Ectodermal cell (in vitro differentiated cells): Measurements from ENCODE around the gene LGALS7B.
"Not testable (repeated sequence)": the region's sequence is repeated elsewhere in the genome, so short reads cannot be mapped to it uniquely, and the experiment has no call there.

Experiments used
- H3K27ac ChIP-seq: 2 replicates; pipeline ENCODE4 v1.7.0; 2013; ENCODE audit warnings: mild to moderate bottlenecking, low read depth, low read length; ENCODE audit not compliant: insufficient read depth, poor library complexity, severe bottlenecking
- H3K27me3 ChIP-seq: 2 replicates; pipeline ENCODE4 v1.7.0; 2013; ENCODE audit warnings: mild to moderate bottlenecking, low read length; ENCODE audit not compliant: insufficient read depth, control insufficient read depth, poor library complexity, severe bottlenecking
- H3K36me3 ChIP-seq: one replicate; pipeline ENCODE4 v1.7.0; 2013; ENCODE audit warnings: low read length; ENCODE audit not compliant: control insufficient read depth, insufficient read depth
- H3K4me1 ChIP-seq: one replicate; pipeline ENCODE4 v1.7.0; 2013; ENCODE audit warnings: low read length; ENCODE audit not compliant: control insufficient read depth, insufficient read depth
- H3K4me3 ChIP-seq: 2 replicates; pipeline ENCODE4 v1.7.0; 2013; ENCODE audit warnings: low read depth, low read length, control low read depth; ENCODE audit not compliant: insufficient read depth
- H3K9me3 ChIP-seq: 2 replicates; pipeline ENCODE4 v1.7.0; 2013; ENCODE audit warnings: mild to moderate bottlenecking, low read length, moderate library complexity; ENCODE audit not compliant: control insufficient read depth
- WGBS, 2 experiments: methylation state at CpG; one replicate each; pipeline ENCODE4 v1.1.7; 2013; ENCODE audit warnings: missing lambda C conversion rate in 2 of 2; 5-methylcytosine and 5-hydroxymethylcytosine counted together

The LGALS7B gene

GRCh38 chr19:38808741-38809140, 19.7 kb downstream of the LGALS7B start:
- no peak overlapping the region for H3K4me3 ChIP-seq
- WGBS, 2 experiments = 92 to 93% methylated on average over 17 of the region's 17 CpGs
- no peaks in the 10 kb centered on the region for H3K9me3 ChIP-seq
- no peak overlapping the region for H3K27ac ChIP-seq
- no peaks in the 10 kb centered on the region for H3K36me3 ChIP-seq
- no peaks in the 10 kb centered on the region for H3K4me1 ChIP-seq
- no peaks in the 10 kb centered on the region for H3K27me3 ChIP-seq

DNA sequence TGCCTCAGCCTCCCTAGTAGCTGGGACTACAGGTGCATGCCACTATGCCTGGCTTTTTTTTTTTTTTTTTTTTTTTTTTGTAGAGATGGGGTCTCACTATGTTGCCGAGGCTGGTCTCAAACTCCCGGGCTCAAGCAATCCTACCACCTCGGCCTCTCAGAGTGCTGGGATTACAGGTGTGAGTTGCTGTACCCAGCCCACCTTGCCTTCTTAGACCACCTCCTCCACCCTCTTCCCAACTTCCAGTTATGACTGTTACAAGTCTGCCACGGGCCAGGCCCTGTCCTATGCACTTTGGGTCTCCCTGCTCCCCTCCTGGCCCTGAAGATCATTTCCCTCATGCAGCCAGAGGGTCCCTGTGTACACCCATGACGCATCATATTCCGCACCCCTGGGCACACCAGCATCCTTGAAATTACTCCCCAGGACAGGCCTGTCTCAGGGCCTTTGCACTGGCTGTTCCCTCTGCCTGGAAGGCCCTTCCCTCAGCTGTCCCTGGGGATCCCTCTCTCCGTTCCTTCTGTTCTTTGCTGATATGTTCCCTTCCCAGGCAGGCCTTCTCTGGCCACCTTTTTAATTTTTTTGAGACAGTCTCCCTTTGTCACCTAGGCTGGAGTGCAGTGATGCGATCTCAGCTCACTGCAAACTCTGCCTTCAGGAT, 20.7 kb downstream of the LGALS7B start:
- Histone ChIP-seq H3K9me3 (no peaks in the 10 kb centered on the region), H3K36me3 (no peaks in the 10 kb centered on the region), H3K27me3 (no peaks in the 10 kb centered on the region), H3K4me1 (no peaks in the 10 kb centered on the region), H3K27ac (no peak overlapping the region), H3K4me3 (no peak overlapping the region)
- 93 to 94% methylated on average over 7 to 8 of the region's 8 CpGs for WGBS, 2 experiments

GRCh38 chr19:38812009-38812840, 23.2 kb downstream of the LGALS7B start:
- 90 to 93% methylated on average over 18 of the region's 18 CpGs for WGBS, 2 experiments
- no peaks in the 10 kb centered on the region for H3K27me3 ChIP-seq
- peaks cover 3% of the 10 kb centered on the region for H3K36me3 ChIP-seq
- no peak overlapping the region for H3K27ac ChIP-seq
- no peak overlapping the region for H3K4me3 ChIP-seq
- H3K4me1 ChIP-seq = no peaks in the 10 kb centered on the region
- H3K9me3 ChIP-seq = no peaks in the 10 kb centered on the region

- Histone ChIP-seq H3K27ac (no peak within 1 kb of the TSS), H3K4me1 (no peaks in the 10 kb centered on the region), H3K36me3 (peaks cover 5% of the 10 kb centered on the region), H3K9me3 (no peaks in the 10 kb centered on the region), H3K27me3 (no peaks in the 10 kb centered on the region), H3K4me3 (no peak within 1 kb of the TSS)
- 93 to 95% methylated on average over 15 of the region's 15 CpGs for WGBS, 2 experiments
These were observed 23.9 kb downstream of the LGALS7B start, which contains the start of gene LGALS4 for GRCh38 chr19:38812841-38813320. TSS of gene LGALS4 (minus strand) at chr19:38812945. CDS start at chr19:38812886, 59 bp downstream.

- Histone ChIP-seq H3K27ac (no peak overlapping the region), H3K4me3 (no peak overlapping the region), H3K36me3 (peaks cover 5% of the 10 kb centered on the region), H3K9me3 (no peaks in the 10 kb centered on the region), H3K4me1 (no peaks in the 10 kb centered on the region), H3K27me3 (no peaks in the 10 kb centered on the region)
- WGBS, 2 experiments = 92 to 97% methylated on average over 6 of the region's 6 CpGs
These were observed 24.3 kb downstream of the LGALS7B start for GRCh38 chr19:38813323-38813722.

DNA sequence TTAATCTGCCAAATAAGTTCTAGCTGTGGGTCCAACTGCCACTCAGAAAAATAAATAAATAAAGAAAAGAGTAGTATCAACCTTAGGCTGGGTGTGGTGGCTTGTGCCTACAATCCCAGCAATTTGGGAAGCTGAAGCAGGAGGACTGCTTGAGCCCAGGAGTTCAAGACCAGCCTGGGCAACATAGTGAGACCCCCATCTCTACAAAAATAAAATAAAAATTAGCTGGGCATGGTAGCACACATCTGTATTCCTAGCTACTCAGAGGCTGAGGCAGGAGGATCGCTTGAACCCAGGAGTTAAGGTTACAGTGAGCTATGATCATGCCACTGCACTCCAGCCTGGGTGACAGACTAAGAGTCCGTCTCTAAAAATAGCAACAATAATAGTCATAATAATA, 24.9 kb downstream of the LGALS7B start:
- WGBS, 2 experiments = 86 to 100% methylated on average over 1 to 2 of the region's 2 CpGs
- not testable (repeated sequence) for H3K27me3 ChIP-seq, H3K27ac ChIP-seq, H3K36me3 ChIP-seq, H3K9me3 ChIP-seq, H3K4me1 ChIP-seq, H3K4me3 ChIP-seq

DNA sequence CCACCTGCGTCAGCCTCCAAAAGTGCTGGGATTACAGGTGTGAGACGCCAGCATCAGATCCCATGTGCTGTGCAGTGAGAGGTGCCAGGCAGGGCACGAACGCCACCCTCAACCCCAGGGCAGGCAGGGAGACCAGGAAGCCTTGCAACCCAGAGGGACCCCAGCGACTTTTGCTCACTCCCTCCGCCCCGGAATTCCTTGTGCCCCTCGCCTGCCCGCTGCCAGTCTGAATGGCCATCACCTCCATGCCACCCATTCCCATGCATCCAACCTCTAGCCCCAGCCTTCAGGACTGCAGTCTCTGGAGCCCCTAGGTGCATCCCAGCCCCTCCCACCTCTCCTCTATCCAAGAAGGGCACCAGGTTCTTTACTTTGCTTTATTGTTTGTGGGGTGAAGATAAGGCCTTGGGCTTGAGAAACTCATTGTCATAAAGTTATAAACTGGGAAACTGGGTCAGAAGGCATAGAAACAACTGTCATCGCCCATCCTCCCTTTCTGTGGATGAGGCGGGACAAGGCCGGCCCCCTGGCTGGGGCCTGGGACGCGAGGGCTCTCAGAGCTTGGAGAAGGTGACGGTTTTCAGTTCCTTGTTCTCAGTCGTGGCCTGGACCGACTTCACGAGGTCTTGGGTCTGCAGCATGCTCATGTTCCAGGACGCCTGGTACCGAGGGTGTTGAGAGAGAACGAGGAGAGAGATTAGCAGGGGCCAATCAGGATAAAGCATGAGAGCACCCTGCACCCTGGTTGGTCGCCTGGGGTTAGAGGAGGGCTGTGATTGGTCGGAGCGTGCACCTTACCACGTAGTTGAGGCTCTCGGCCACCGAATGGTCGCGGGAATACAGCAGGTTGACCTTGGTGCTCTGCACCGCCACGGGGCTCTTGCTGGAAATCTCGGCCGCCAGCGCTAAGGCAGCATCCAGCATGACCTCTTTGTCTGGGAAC, 26.3 kb downstream of the LGALS7B start:
- Histone ChIP-seq H3K4me1 (no peaks in the 10 kb centered on the region), H3K27ac (no peak overlapping the region), H3K9me3 (no peaks in the 10 kb centered on the region), H3K4me3 (no peak overlapping the region), H3K27me3 (no peaks in the 10 kb centered on the region), H3K36me3 (peaks cover 5% of the 10 kb centered on the region)
- WGBS, 2 experiments = 94 to 96% methylated on average over 34 of the region's 34 CpGs

GRCh38 chr19:38816131-38816750, 27.2 kb downstream of the LGALS7B start:
- Histone ChIP-seq H3K4me1 (no peaks in the 10 kb centered on the region), H3K36me3 (peaks cover 5% of the 10 kb centered on the region), H3K27me3 (no peaks in the 10 kb centered on the region), H3K9me3 (no peaks in the 10 kb centered on the region), H3K4me3 (no peak overlapping the region), H3K27ac (no peak overlapping the region)
- 96 to 97% methylated on average over 18 of the region's 18 CpGs for WGBS, 2 experiments

DNA sequence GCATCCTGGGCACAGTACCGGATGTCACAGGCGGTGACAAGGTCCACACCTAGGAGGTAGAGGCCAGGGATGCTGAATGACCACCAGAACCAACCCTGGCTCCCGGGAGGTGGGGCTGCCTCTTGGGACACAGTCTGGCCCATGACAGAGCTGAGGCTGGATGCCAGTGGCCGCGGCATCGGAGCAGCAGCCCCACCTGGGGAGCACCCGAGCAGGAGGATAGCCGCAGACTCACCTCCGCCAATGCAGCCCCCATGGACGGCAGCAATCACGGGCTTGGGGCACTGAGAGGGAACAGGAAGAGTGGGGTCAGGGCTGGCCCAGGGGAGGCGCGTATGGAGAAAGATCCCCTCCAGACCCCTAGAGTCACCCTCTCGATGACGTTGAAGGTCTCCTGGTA, 28.1 kb downstream of the LGALS7B start:
- Histone ChIP-seq H3K27ac (no peak overlapping the region), H3K36me3 (peaks cover 5% of the 10 kb centered on the region), H3K4me3 (no peak overlapping the region), H3K9me3 (no peaks in the 10 kb centered on the region), H3K27me3 (no peaks in the 10 kb centered on the region), H3K4me1 (no peaks in the 10 kb centered on the region)
- WGBS, 2 experiments = 92 to 94% methylated on average over 15 of the region's 15 CpGs
